B cell (primary cell): ENCODE results near the gene TECPR2. TPM values are rescaled to one million over a fixed set of nuclear protein-coding genes. Genes with fewer than 3 reads are reported as not detected.
A peak's percentile ranks its signal among the peaks of the same experiment; 100 is the strongest.

Experiments
- ATAC-seq: fragments of 200-7000 bp; cut with Tn5 transposase; one replicate; pipeline ENCODE4 v1.10.0; 2021; ENCODE audit warnings: low read depth, mild to moderate bottlenecking, moderate number of reproducible peaks, moderate library complexity
- CTCF ChIA-PET: fragments of 350-600 bp; sonication (Branson Sonifier 250); formaldehyde crosslinking; loops from one replicate; lab custom pipeline; 2021; ENCODE audit warnings: antibody characterized with exemption, inconsistent platforms; lab: Charles Lee
- POLR2A ChIA-PET: fragments of 350-600 bp; sonication (Branson Sonifier 250); formaldehyde crosslinking; loops from one replicate; lab custom pipeline; 2021; ENCODE audit warnings: antibody characterized with exemption; lab: Charles Lee
- DNase-seq: peaks from one replicate; pipeline ENCODE4 v3.0.0; 2013
- H2AFZ ChIP-seq: 2 replicates; pipeline ENCODE4 v1.6.1; 2012; ENCODE audit warnings: mild to moderate bottlenecking, low read depth, low read length; ENCODE audit not compliant: insufficient read depth, poor library complexity, severe bottlenecking
- H3K27ac ChIP-seq, 2 donors: 1 replicate in 1 of 2; 2 replicates in 1 of 2; pipeline ENCODE4 v1.5.1; 2012 to 2013; ENCODE audit warnings: low read length in 2 of 2, mild to moderate bottlenecking in 2 of 2, moderate library complexity in 1 of 2
- H3K27me3 ChIP-seq, 4 experiments: fragments of 200-600 bp in 1 of 4; sonication (generic) in 1 of 4; replicated peaks in 1 of 4; 1 replicate in 2 of 4; 2 replicates in 2 of 4; pipeline versions ENCODE4 v1.6.1 to v1.7.0; 2013 to 2016; ENCODE audit warnings: low read length in 3 of 4, mild to moderate bottlenecking in 2 of 4, mixed read lengths in 1 of 4, moderate library complexity in 1 of 4; ENCODE audit not compliant: insufficient read depth in 4 of 4, control insufficient read depth in 3 of 4; ENCODE audit errors: control extremely low read depth in 1 of 4
- H3K36me3 ChIP-seq, 2 experiments: replicated peaks in 1 of 2; 1 replicate in 1 of 2; 2 replicates in 1 of 2; pipeline versions ENCODE4 v1.6.1 to v1.7.1; 2013; ENCODE audit warnings: low read length in 1 of 2; ENCODE audit not compliant: insufficient read depth in 2 of 2, control insufficient read depth in 1 of 2; ENCODE audit errors: control extremely low read depth in 1 of 2, extremely low read depth in 1 of 2
- H3K4me1 ChIP-seq, 2 donors: fragments of 200-600 bp in 1 of 2; sonication (generic) in 1 of 2; 1 replicate in 1 of 2; 2 replicates in 1 of 2; pipeline versions ENCODE4 v1.5.1 to v1.6.1; 2013 to 2017; ENCODE audit warnings: low read length in 2 of 2; ENCODE audit not compliant: control insufficient read depth in 2 of 2, insufficient read depth in 2 of 2
- H3K4me2 ChIP-seq: replicated peaks from 2 replicates; pipeline ENCODE3; 2012; ENCODE audit warnings: mild to moderate bottlenecking, low read depth, low read length; ENCODE audit not compliant: poor library complexity, severe bottlenecking
- H3K4me3 ChIP-seq, 5 experiments: fragments of 200-600 bp in 1 of 5; sonication (generic) in 1 of 5; 1 replicate in 3 of 5; 2 replicates in 2 of 5; pipeline versions ENCODE4 v1.5.1 to v1.7.0; 2011 to 2016; ENCODE audit warnings: low read length in 4 of 5, mild to moderate bottlenecking in 4 of 5, low read depth in 2 of 5, control low read depth in 1 of 5, moderate library complexity in 1 of 5; ENCODE audit not compliant: insufficient read depth in 1 of 5; ENCODE audit errors: control extremely low read depth in 1 of 5, extremely low read depth in 1 of 5
- H3K79me2 ChIP-seq: fragments of 200-600 bp; sonication (generic); one replicate; pipeline ENCODE4 v1.6.0; 2016; ENCODE audit warnings: low read length; ENCODE audit not compliant: control insufficient read depth, insufficient read depth
- H3K9ac ChIP-seq: fragments of 200-600 bp; sonication (generic); 2 replicates; pipeline ENCODE4 v1.6.1; 2017; ENCODE audit warnings: mild to moderate bottlenecking, low read length, moderate library complexity
- H3K9me3 ChIP-seq, 3 donors: one replicate each; pipeline versions ENCODE4 v1.6.1 to v1.7.1; 2013; ENCODE audit warnings: low read length in 2 of 3; ENCODE audit not compliant: control insufficient read depth in 2 of 3, insufficient read depth in 1 of 3; ENCODE audit errors: control extremely low read depth in 1 of 3
- H4K20me1 ChIP-seq: 2 replicates; pipeline ENCODE4 v1.6.0; 2012; ENCODE audit warnings: mild to moderate bottlenecking, low read length; ENCODE audit not compliant: insufficient read depth, control insufficient read depth, poor library complexity, severe bottlenecking
- H3K27ac Mint-ChIP-seq: one replicate; pipeline ENCODE4 v1.8.0; 2021; ENCODE audit warnings: mixed read lengths
- H3K27me3 Mint-ChIP-seq: one replicate; pipeline ENCODE4 v1.8.0; 2021; ENCODE audit warnings: mixed read lengths
- H3K4me1 Mint-ChIP-seq: one replicate; pipeline ENCODE4 v1.8.0; 2021; ENCODE audit warnings: mixed read lengths
- H3K4me3 Mint-ChIP-seq: one replicate; pipeline ENCODE4 v1.8.0; 2021; ENCODE audit warnings: mixed read lengths
- H3K9me3 Mint-ChIP-seq: one replicate; pipeline ENCODE4 v1.8.0; 2022; ENCODE audit warnings: mixed read lengths; ENCODE audit not compliant: insufficient read depth
- CTCF ChIP-seq: fragments of 200-600 bp; IDR thresholded peaks from one replicate; pipeline ENCODE4 v1.8.0; 2022; ENCODE audit warnings: antibody characterized with exemption, mild to moderate bottlenecking
- EZH2 ChIP-seq: IDR thresholded peaks from 2 replicates; pipeline ENCODE4 v1.6.1; 2012; ENCODE audit warnings: borderline replicate concordance, low read depth, mild to moderate bottlenecking, moderate library complexity, low read length; ENCODE audit not compliant: insufficient read depth, poor library complexity, severe bottlenecking
- WGBS: methylation state at CpG from one replicate; pipeline ENCODE4 v1.1.5; 2013; ENCODE audit warnings: missing lambda C conversion rate; ENCODE audit not compliant: insufficient coverage; 5-methylcytosine and 5-hydroxymethylcytosine counted together
- intact Hi-C: fragments of 100-400 bp; cut with micrococcal nuclease; formaldehyde crosslinking; loops from one replicate; pipeline ENCODE4 v1.10.0; 2022
- polyA plus RNA-seq: library from polyadenylated mRNA; depleted of rRNA; stranded (reverse); fragments of >200 nt; gene quantifications from 2 replicates; pipeline ENCODE4 v1.2.3, GENCODE V29; 2012
- total RNA-seq, 2 donors: library from RNA; stranded (reverse); fragments of 120-200 nt in 1 of 2; gene quantifications; 1 replicate in 1 of 2; 2 replicates in 1 of 2; pipeline versions ENCODE4 v1.2.3 to v1.2.4, GENCODE V29; 2013 to 2022

The TECPR2 gene
- total and polyA plus RNA-seq, 2 donors (not counting 1 experiment from before 2014, with no cell fraction given), result 4.7 to 10.8 TPM

DNA sequence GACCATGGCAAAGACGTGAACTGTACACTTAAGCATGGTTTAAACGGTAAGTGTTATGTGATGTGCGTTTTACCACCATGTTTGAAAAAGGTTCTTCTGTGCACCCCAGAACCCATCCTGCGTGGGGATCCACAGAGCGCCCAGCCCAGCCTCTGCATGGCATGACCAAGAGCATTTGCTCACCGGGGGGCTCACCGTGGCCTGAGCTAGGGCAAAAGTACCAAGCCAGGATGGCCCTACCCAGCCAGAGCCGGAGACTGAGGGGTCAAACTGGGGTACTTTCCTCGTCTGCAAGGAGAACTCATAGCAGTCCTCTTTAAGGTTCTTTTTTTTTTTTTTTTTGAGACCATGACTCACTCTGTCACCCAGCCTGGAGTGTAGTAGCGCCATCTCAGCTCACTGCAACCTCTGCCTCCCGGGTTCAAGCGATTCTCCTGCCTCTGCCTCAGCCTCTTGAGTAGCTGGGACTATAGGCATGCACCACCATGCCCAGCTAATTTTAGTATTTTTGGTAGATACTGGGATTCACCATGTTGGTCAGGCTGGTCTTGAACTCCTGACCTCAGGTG, 163.3 kb downstream of the TECPR2 start:
- ChIA-PET CTCF (interaction anchor here (0.7 to 3.1 kb wide), 9 partner anchors 11 to 296 kb away, joined by 3 to 32 read pairs (median 7); no protein-coding TSS in a partner anchor), POLR2A (interaction anchor here (0.6 kb wide), 2 partner anchors 209 to 614 kb away, joined by 3 to 4 read pairs; no protein-coding TSS in a partner anchor)
- ATAC-seq (no peak), DNase-seq (peak; percentile 29)
- H3K36me3 ChIP-seq, result no peaks in the 10 kb centered on the region
- no peak overlapping the region for H3K9ac ChIP-seq
- Mint-ChIP-seq H3K27ac (peak overlapping the region; percentile 98), H3K9me3 (no peaks in the 10 kb centered on the region), H3K4me1 (peaks cover 37% of the 10 kb centered on the region), H3K27me3 (no peaks in the 10 kb centered on the region), H3K4me3 (peak overlapping the region; percentile 95)
- no peaks in the 10 kb centered on the region for H3K9me3 ChIP-seq
- H3K27me3 ChIP-seq, result no peaks in the 10 kb centered on the region
- no peak overlapping the region for H2AFZ ChIP-seq
- H3K4me3 ChIP-seq, result no peak overlapping the region
- H3K4me1 ChIP-seq, result peaks cover 19 to 36% of the 10 kb centered on the region in 2 donors
- no peak for TF ChIP-seq CTCF
- no peak for TF ChIP-seq EZH2
- H3K4me2 ChIP-seq, result peak overlapping the region; percentile 91
- no peaks in the 10 kb centered on the region for H3K79me2 ChIP-seq
- H4K20me1 ChIP-seq, result no peaks in the 10 kb centered on the region
- no peak overlapping the region for H3K27ac ChIP-seq
- whole genome bisulfite sequencing, result 89% methylated on average over 11 of the region's 12 CpGs
- intact Hi-C loops, result loop anchor here (2.0 to 10.0 kb wide), 2 partner anchors 29 to 169 kb away; no protein-coding TSS in a partner anchor
